AG04450 (cell line): Measurements from ENCODE around the gene CYP1A2. TPM values are rescaled to one million over a fixed set of nuclear protein-coding genes. Genes with fewer than 3 reads are reported as not detected.

Experiments
- CTCF ChIA-PET: fragments of 300-600, 350-600 bp; formaldehyde crosslinking; extraction: SDS; loops from one replicate; lab custom pipeline; 2022; ENCODE audit warnings: antibody characterized with exemption, inconsistent platforms; lab: Charles Lee
- POLR2A ChIA-PET: fragments of 350-600 bp; formaldehyde crosslinking; extraction: SDS; loops from one replicate; lab custom pipeline; 2021; ENCODE audit warnings: antibody characterized with exemption, inconsistent platforms; lab: Yijun Ruan, JAX
- DNase-seq: peaks from one replicate; pipeline ENCODE4 v3.0.0-alpha.2; 2011; ENCODE audit warnings: low read depth, low spot score
- H3K27ac ChIP-seq: one replicate; pipeline ENCODE4 v1.5.1; 2012; ENCODE audit warnings: low read depth, low read length, control low read depth
- H3K27me3 ChIP-seq: one replicate; pipeline ENCODE4 v1.6.0; 2012; ENCODE audit warnings: low read length; ENCODE audit not compliant: control insufficient read depth, insufficient read depth
- H3K4me3 ChIP-seq: 2 replicates; pipeline ENCODE4 v1.5.1; 2011; ENCODE audit warnings: mild to moderate bottlenecking, low read depth, low read length, control low read depth
- H3K9me3 ChIP-seq: 2 replicates; pipeline ENCODE4 v1.5.1; 2012; ENCODE audit warnings: low read length; ENCODE audit not compliant: control insufficient read depth, insufficient read depth
- CTCF ChIP-seq: IDR thresholded peaks from 2 replicates; pipeline ENCODE4 v1.5.1; 2011; ENCODE audit warnings: low read depth, low read length, control low read depth, inconsistent platforms
- polyA plus RNA-seq: library from polyadenylated mRNA; depleted of rRNA; stranded (reverse); fragments of >200 nt; gene quantifications from 2 replicates; pipeline ENCODE4 v1.2.3, GENCODE V29; 2011

Gene CYP1A2
- polyA plus RNA-seq, 1 experiment: not detected

DNA sequence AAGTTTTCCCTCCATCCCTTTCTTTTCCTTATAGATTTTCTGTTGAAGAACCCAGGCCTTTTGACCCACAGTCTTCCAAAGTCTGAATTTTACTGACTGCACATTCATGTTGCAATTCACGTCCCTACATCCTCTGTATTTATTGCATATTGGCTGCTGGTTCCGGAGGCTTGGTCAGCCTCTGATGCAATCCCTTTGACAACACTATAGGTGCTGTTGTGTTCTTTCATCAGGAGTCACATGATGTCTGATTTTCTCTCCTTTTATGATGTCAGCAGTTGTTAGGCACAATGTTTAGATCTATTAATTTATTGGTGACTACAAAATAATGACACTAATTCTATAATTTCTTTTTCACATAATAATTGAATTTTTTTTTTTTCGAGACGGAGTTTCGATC is 32.0 kb upstream of the CYP1A2 start:
- Histone ChIP-seq H3K9me3 (no peaks in the 10 kb centered on the region), H3K27me3 (peaks cover 11% of the 10 kb centered on the region), H3K4me3 (no peak overlapping the region), H3K27ac (no peak overlapping the region)
- POLR2A ChIA-PET: no interaction called here
- DNase-seq: no peak
- no peak for TF ChIP-seq CTCF
- CTCF ChIA-PET: no interaction called here

- ChIA-PET CTCF (no interaction called here), POLR2A (no interaction called here)
- Histone ChIP-seq H3K27me3 (peaks cover 46% of the 10 kb centered on the region), H3K4me3 (no peak overlapping the region), H3K27ac (no peak overlapping the region), H3K9me3 (peaks cover 4% of the 10 kb centered on the region; the same call in 1 of the 2 replicates)
- TF ChIP-seq CTCF: no peak
- DNase-seq: no peak
Observed at GRCh38 chr15:74722591-74722990, 26.1 kb upstream of the CYP1A2 start.

GRCh38 chr15:74723187-74723586 is 25.5 kb upstream of the CYP1A2 start:
- Histone ChIP-seq H3K9me3 (peaks cover 4% of the 10 kb centered on the region; the same call in 1 of the 2 replicates), H3K27ac (no peak overlapping the region), H3K4me3 (no peak overlapping the region), H3K27me3 (peaks cover 43% of the 10 kb centered on the region)
- ChIA-PET POLR2A (no interaction called here), CTCF (no interaction called here)
- no peak for DNase-seq
- TF ChIP-seq CTCF: no peak

DNA sequence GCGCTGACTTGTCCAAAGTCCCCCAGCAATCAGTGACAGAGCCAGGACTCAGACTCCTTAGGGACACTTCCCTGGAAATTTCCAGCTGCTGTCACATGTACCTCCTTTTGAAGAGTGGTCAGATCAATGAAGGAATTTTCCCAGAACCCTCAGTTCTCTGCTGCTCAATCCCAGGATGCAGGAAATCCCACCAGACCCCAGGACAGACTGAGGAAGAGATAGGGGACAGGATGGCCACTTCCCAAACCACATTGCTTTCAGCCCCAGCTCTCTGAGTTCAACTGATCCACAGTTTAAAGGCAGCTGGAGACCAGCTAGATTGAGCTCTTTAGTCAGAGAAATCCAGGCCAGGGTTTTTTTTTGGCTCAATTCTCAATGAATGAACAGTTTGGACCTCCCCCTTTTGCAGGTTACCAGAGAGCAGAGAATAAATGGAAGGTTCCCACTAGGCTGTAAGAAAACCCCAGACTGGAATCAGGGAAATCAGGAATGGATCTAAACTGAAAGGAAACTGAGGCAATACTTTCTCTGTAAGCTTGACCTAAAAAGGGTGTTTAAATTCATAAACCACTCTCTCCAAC is 24.8 kb upstream of the CYP1A2 start:
- CTCF ChIA-PET: no interaction called here
- H3K27ac ChIP-seq: no peak overlapping the region
- POLR2A ChIA-PET: no interaction called here
- H3K4me3 ChIP-seq: no peak overlapping the region
- peaks cover 43% of the 10 kb centered on the region for H3K27me3 ChIP-seq
- DNase-seq: no peak
- H3K9me3 ChIP-seq: peaks cover 4% of the 10 kb centered on the region; the same call in 1 of the 2 replicates
- no peak for TF ChIP-seq CTCF

- DNase-seq: no peak
- Histone ChIP-seq H3K27ac (no peak overlapping the region), H3K4me3 (no peak overlapping the region), H3K27me3 (peaks cover 45% of the 10 kb centered on the region), H3K9me3 (peaks cover 4% of the 10 kb centered on the region; the same call in 1 of the 2 replicates)
- TF ChIP-seq CTCF: no peak
- ChIA-PET POLR2A (interaction anchor here (0.5 kb wide), 1 partner anchor 41 kb away, joined by 5 read pairs; no protein-coding TSS in a partner anchor), CTCF (no interaction called here)
Observed at GRCh38 chr15:74724570-74725224, 23.9 kb upstream of the CYP1A2 start.
